KMS-11 (cell line): ENCODE data around the gene PIAS4.

Source experiments
- H2AFZ ChIP-seq: fragments of 200-600 bp; sonication (generic); 2 replicates; pipeline ENCODE4 v1.6.1; 2016; ENCODE audit warnings: antibody characterized with exemption, mixed run types, low read depth
- H3K27ac ChIP-seq: fragments of 200-600 bp; sonication (generic); 2 replicates; pipeline ENCODE4 v1.6.1; 2016; ENCODE audit warnings: mild to moderate bottlenecking, mixed run types
- H3K27me3 ChIP-seq: fragments of 200-600 bp; sonication (generic); 2 replicates; pipeline ENCODE4 v1.6.1; 2017; ENCODE audit warnings: mild to moderate bottlenecking, low read depth, mixed run types, moderate library complexity; ENCODE audit not compliant: insufficient read depth
- H3K36me3 ChIP-seq: fragments of 200-600 bp; sonication (generic); 2 replicates; pipeline ENCODE4 v1.6.1; 2017; ENCODE audit warnings: mild to moderate bottlenecking, mixed run types; ENCODE audit not compliant: insufficient read depth
- H3K4me1 ChIP-seq: fragments of 200-600 bp; sonication (generic); 2 replicates; pipeline ENCODE4 v1.6.1; 2016; ENCODE audit warnings: mild to moderate bottlenecking, low read depth, mixed run types; ENCODE audit not compliant: poor library complexity, severe bottlenecking
- H3K4me2 ChIP-seq: fragments of 200-600 bp; sonication (generic); 2 replicates; pipeline ENCODE4 v1.7.0; 2016; ENCODE audit warnings: mild to moderate bottlenecking, mixed run types
- H3K4me3 ChIP-seq: fragments of 200-600 bp; sonication (generic); IDR thresholded peaks from 2 replicates; pipeline ENCODE4 v1.6.1; 2017; ENCODE audit warnings: low read depth, low read length, mixed read lengths; ENCODE audit not compliant: insufficient read depth
- H3K79me2 ChIP-seq: fragments of 200-600 bp; sonication (generic); 2 replicates; pipeline ENCODE4 v1.6.1; 2016; ENCODE audit warnings: low read depth, mixed run types; ENCODE audit not compliant: insufficient read depth
- H3K9ac ChIP-seq: fragments of 200-600 bp; sonication (generic); 2 replicates; pipeline ENCODE4 v1.6.1; 2016; ENCODE audit warnings: mild to moderate bottlenecking, mixed run types
- H4K20me1 ChIP-seq: fragments of 200-600 bp; sonication (generic); 2 replicates; pipeline ENCODE4 v1.6.1; 2016; ENCODE audit warnings: mild to moderate bottlenecking, mixed run types; ENCODE audit not compliant: insufficient read depth
- CTCF ChIP-seq: fragments of 200-600 bp; sonication (generic); conservative IDR thresholded peaks from 2 replicates; pipeline ENCODE4 v1.6.1; 2017; ENCODE audit warnings: low read depth, mild to moderate bottlenecking, antibody characterized with exemption, low read length, moderate library complexity, mixed read lengths

PIAS4 gene

GRCh38 chr19:4051175-4052101 lies 43.9 kb downstream of the PIAS4 start:
- Histone ChIP-seq H4K20me1 (no peaks in the 10 kb centered on the region; the same call in 1 of the 2 replicates), H2AFZ (no peak overlapping the region), H3K9ac (no peak overlapping the region), H3K4me3 (no peak overlapping the region), H3K27me3 (no peaks in the 10 kb centered on the region), H3K4me1 (no peaks in the 10 kb centered on the region), H3K79me2 (peaks cover 66% of the 10 kb centered on the region), H3K4me2 (no peak overlapping the region), H3K27ac (no peak overlapping the region), H3K36me3 (no peaks in the 10 kb centered on the region)
- no peak for TF ChIP-seq CTCF

GRCh38 chr19:4052114-4052992 lies 44.8 kb downstream of the PIAS4 start:
- no peak for TF ChIP-seq CTCF
- Histone ChIP-seq H3K9ac (no peak overlapping the region), H3K36me3 (no peaks in the 10 kb centered on the region), H3K4me1 (no peaks in the 10 kb centered on the region), H3K79me2 (peaks cover 74% of the 10 kb centered on the region), H3K4me2 (no peak overlapping the region), H2AFZ (no peak overlapping the region), H3K27me3 (no peaks in the 10 kb centered on the region), H3K4me3 (no peak overlapping the region), H3K27ac (no peak overlapping the region), H4K20me1 (no peaks in the 10 kb centered on the region; the same call in 1 of the 2 replicates)

GRCh38 chr19:4052993-4053422 lies 45.5 kb downstream of the PIAS4 start:
- Histone ChIP-seq H3K4me2 (no peak overlapping the region), H3K9ac (no peak overlapping the region)

More at GRCh38 chr19:4052993-4053422, 45.5 kb downstream of the PIAS4 start:
- H3K27ac ChIP-seq, result no peak overlapping the region
- H3K79me2 ChIP-seq, result peaks cover 79% of the 10 kb centered on the region
- no peaks in the 10 kb centered on the region for H3K4me1 ChIP-seq
- H2AFZ ChIP-seq, result no peak overlapping the region
- no peaks in the 10 kb centered on the region for H3K36me3 ChIP-seq
- no peaks in the 10 kb centered on the region; the same call in 1 of the 2 replicates for H4K20me1 ChIP-seq
- H3K27me3 ChIP-seq, result no peaks in the 10 kb centered on the region
- TF ChIP-seq CTCF, result no peak
- no peak overlapping the region for H3K4me3 ChIP-seq
